ENCODE results near the gene CD320. TPM values are rescaled to one million over a fixed set of nuclear protein-coding genes. Genes with fewer than 3 reads are reported as not detected.

Gene CD320
- total RNA-seq, 1 donor = 40.1 TPM

DNA sequence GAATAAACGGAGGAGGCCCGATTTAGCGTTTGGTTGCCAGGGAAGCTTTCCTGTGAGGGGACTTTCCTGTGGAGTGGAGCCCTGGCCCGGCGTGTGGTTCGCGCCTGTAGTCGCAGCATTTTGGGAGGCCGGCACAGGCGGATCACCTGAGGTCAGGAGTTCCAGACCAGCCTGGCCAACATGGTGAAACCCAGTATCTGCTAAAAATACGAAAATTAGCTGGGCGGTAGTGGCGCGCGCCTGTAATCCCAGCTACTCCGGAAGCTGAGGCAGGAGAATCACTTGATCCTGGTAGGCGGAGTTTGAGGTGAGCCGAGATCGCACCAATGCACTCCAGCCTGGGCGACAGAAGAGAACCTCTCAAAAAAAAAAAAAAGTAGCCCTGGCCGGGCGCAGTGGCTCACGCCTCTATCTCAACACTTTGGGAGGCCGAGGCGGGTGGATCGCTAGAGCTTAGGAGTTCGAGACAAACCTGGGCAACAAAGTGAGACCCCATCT is 28.0 kb upstream of the CD320 start:
- TF ChIP-seq, protein P1, sequence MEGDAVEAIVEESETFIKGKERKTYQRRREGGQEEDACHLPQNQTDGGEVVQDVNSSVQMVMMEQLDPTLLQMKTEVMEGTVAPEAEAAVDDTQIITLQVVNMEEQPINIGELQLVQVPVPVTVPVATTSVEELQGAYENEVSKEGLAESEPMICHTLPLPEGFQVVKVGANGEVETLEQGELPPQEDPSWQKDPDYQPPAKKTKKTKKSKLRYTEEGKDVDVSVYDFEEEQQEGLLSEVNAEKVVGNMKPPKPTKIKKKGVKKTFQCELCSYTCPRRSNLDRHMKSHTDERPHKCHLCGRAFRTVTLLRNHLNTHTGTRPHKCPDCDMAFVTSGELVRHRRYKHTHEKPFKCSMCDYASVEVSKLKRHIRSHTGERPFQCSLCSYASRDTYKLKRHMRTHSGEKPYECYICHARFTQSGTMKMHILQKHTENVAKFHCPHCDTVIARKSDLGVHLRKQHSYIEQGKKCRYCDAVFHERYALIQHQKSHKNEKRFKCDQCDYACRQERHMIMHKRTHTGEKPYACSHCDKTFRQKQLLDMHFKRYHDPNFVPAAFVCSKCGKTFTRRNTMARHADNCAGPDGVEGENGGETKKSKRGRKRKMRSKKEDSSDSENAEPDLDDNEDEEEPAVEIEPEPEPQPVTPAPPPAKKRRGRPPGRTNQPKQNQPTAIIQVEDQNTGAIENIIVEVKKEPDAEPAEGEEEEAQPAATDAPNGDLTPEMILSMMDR (IDR thresholded peaks at IDR 0.05; ENCODE audit: insufficient read depth, low read length) = no peak
- DNase-seq (ENCODE audit: low read depth) = no peak

GRCh38 chr19:8335343-8336071 is 27.3 kb upstream of the CD320 start:
- DNase-seq (ENCODE audit: low read depth) = no peak
- TF ChIP-seq, protein P1 (IDR thresholded peaks at IDR 0.05; ENCODE audit: insufficient read depth, low read length) = no peak
- peak overlapping the region; percentile 28 for H3K4me3 ChIP-seq (ENCODE audit: low read depth, low read length)

More for the DNA sequence above, 28.0 kb upstream of the CD320 start:
- no peak overlapping the region for H3K4me3 ChIP-seq (ENCODE audit: low read depth, low read length)

DNA sequence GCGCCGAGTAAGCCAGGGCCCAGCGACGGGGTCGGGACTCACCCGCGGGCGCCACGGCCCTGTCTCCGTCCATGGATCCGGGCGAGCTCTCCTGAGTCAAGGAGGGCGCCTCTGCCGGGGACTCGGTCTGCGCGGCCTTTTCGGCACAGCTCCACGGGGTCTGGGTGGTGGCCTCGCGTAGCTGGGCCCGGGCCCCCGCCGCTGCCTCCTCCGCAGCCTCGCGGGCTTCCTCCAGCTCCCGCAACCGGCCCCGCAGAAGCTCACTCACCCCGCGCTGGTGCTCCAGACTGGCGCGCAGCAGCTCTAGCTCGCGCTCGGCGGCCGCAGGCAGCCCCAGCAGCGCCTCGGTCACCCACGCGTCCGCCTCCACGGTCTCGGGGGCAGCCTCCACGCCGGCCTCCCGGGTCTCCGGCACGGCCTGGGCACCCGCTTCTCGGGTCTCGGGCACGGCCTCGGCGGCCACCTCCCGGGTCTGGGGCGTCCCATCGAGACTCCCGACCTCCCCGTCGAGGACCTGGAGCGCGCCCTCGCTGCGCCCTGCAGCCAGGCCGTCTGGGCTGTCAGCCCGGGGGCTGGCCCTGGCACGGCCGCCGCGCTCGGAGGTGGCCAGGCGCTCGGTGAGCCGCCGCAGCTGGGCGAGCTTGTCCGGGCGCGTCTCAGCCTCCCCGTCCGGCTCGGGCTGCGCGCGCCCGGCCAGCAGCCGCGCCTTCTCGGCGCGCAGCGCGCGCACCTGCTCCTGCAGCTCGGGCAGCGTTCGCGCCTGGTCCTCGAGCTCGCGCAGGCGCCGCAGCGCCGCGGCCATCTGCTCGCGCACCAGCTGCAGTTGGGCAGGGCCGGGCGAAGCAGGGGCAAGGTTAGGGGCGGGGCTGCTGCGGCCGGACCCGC is 26.5 kb upstream of the CD320 start:
- TF ChIP-seq, protein P1 (IDR thresholded peaks at IDR 0.05; ENCODE audit: insufficient read depth, low read length) = no peak
- DNase-seq (ENCODE audit: low read depth) = peak; percentile 43
- peak overlapping the region; percentile 28 for H3K4me3 ChIP-seq (ENCODE audit: low read depth, low read length)

GRCh38 chr19:8333767-8334457 is 25.8 kb upstream of the CD320 start:
- DNase-seq (ENCODE audit: low read depth) = no peak
- TF ChIP-seq, protein P1 (IDR thresholded peaks at IDR 0.05; ENCODE audit: insufficient read depth, low read length) = no peak
- H3K4me3 ChIP-seq (ENCODE audit: low read depth, low read length) = no peak overlapping the region

- TF ChIP-seq, protein P1 (IDR thresholded peaks at IDR 0.05; ENCODE audit: insufficient read depth, low read length) = no peak
- H3K4me3 ChIP-seq (ENCODE audit: low read depth, low read length) = no peak overlapping the region
- DNase-seq (ENCODE audit: low read depth) = no peak
Measured at GRCh38 chr19:8332976-8333766, 25.0 kb upstream of the CD320 start.

Data from fibroblast of the aortic adventitia (primary cell).